H9 (cell line): Measurements from ENCODE around the gene MGAM2. TPM values are rescaled to one million over a fixed set of nuclear protein-coding genes. Genes with fewer than 3 reads are reported as not detected.

Experiments used
- DNase-seq: peaks from one replicate; pipeline ENCODE4 v3.0.0-alpha.2; 2017
- H2AFZ ChIP-seq: one replicate; pipeline ENCODE4 v1.6.1; 2013; ENCODE audit warnings: mild to moderate bottlenecking, low read length, control low read depth, moderate library complexity
- H2AK5ac ChIP-seq: 2 replicates; pipeline ENCODE4 v1.6.1; 2013; ENCODE audit warnings: low read length, control low read depth, mixed read lengths; ENCODE audit not compliant: insufficient read length
- H2BK120ac ChIP-seq: one replicate; pipeline ENCODE4 v1.6.1; 2013; ENCODE audit warnings: low read depth, mild to moderate bottlenecking, low read length, control low read depth, inconsistent platforms; ENCODE audit not compliant: poor library complexity, severe bottlenecking
- H2BK12ac ChIP-seq: 2 replicates; pipeline ENCODE4 v1.6.1; 2013; ENCODE audit warnings: low read length, control low read depth, mixed read lengths, low read depth; ENCODE audit not compliant: insufficient read length
- H2BK15ac ChIP-seq: 2 replicates; pipeline ENCODE4 v1.6.1; 2013; ENCODE audit warnings: low read depth, low read length, control low read depth
- H2BK20ac ChIP-seq: one replicate; pipeline ENCODE4 v1.6.1; 2013; ENCODE audit warnings: low read depth, mild to moderate bottlenecking, low read length, control low read depth, inconsistent platforms; ENCODE audit not compliant: poor library complexity, severe bottlenecking
- H2BK5ac ChIP-seq: 2 replicates; pipeline ENCODE4 v1.6.1; 2013; ENCODE audit warnings: low read length, control low read depth, mixed read lengths; ENCODE audit not compliant: insufficient read length
- H3K14ac ChIP-seq: 2 replicates; pipeline ENCODE4 v1.6.1; 2013; ENCODE audit warnings: low read length, control low read depth; ENCODE audit not compliant: insufficient read depth
- H3K18ac ChIP-seq: 2 replicates; pipeline ENCODE4 v1.6.1; 2013; ENCODE audit warnings: low read depth, mild to moderate bottlenecking, mixed read lengths, low read length, control low read depth; ENCODE audit not compliant: insufficient read length
- H3K23ac ChIP-seq: 2 replicates; pipeline ENCODE4 v1.6.1; 2013; ENCODE audit warnings: low read length, control low read depth, mixed read lengths, low read depth; ENCODE audit not compliant: insufficient read length
- H3K23me2 ChIP-seq: 2 replicates; pipeline ENCODE4 v1.6.1; 2013; ENCODE audit warnings: low read depth, mild to moderate bottlenecking, mixed read lengths, low read length, control low read depth; ENCODE audit not compliant: insufficient read length, poor library complexity, severe bottlenecking
- H3K27ac ChIP-seq: 2 replicates; pipeline ENCODE4 v1.5.1; 2013; ENCODE audit warnings: low read length, control low read depth, mixed read lengths, low read depth; ENCODE audit not compliant: insufficient read length
- H3K27me3 ChIP-seq: 2 replicates; pipeline ENCODE4 v1.6.1; 2013; ENCODE audit warnings: low read length, control low read depth, inconsistent platforms; ENCODE audit not compliant: insufficient read depth
- H3K4ac ChIP-seq: 2 replicates; pipeline ENCODE4 v1.6.1; 2013; ENCODE audit warnings: low read depth, mild to moderate bottlenecking, control low read depth, inconsistent platforms, low read length, moderate library complexity
- H3K4me1 ChIP-seq: 2 replicates; pipeline ENCODE4 v1.6.1; 2013; ENCODE audit warnings: low read length, control low read depth, inconsistent platforms; ENCODE audit not compliant: insufficient read depth
- H3K4me2 ChIP-seq: 2 replicates; pipeline ENCODE4 v1.6.1; 2013; ENCODE audit warnings: low read length, control low read depth, mixed read lengths; ENCODE audit not compliant: insufficient read length, insufficient read depth
- H3K56ac ChIP-seq: 2 replicates; pipeline ENCODE4 v1.6.1; 2013; ENCODE audit warnings: low read depth, mild to moderate bottlenecking, mixed read lengths, low read length, control low read depth; ENCODE audit not compliant: insufficient read length
- H3K79me1 ChIP-seq: 2 replicates; pipeline ENCODE4 v1.6.1; 2013; ENCODE audit warnings: low read depth, mild to moderate bottlenecking, moderate library complexity, low read length, control low read depth, inconsistent platforms; ENCODE audit not compliant: insufficient read depth, poor library complexity, severe bottlenecking
- H3K79me2 ChIP-seq: 2 replicates; pipeline ENCODE4 v1.6.1; 2013; ENCODE audit warnings: low read length, control low read depth, inconsistent platforms; ENCODE audit not compliant: insufficient read depth
- H3K9ac ChIP-seq: 2 replicates; pipeline ENCODE4 v1.6.1; 2013; ENCODE audit warnings: low read length, control low read depth, mixed read lengths; ENCODE audit not compliant: insufficient read length; ENCODE audit errors: extremely low read depth
- H3K9me3 ChIP-seq: one replicate; pipeline ENCODE4 v1.6.1; 2013; ENCODE audit warnings: low read depth, low read length, inconsistent platforms; ENCODE audit not compliant: control insufficient read depth
- H3T11ph ChIP-seq: one replicate; pipeline ENCODE4 v1.6.1; 2013; ENCODE audit warnings: mild to moderate bottlenecking, low read length, control low read depth, inconsistent platforms
- H4K20me1 ChIP-seq: one replicate; pipeline ENCODE4 v1.6.1; 2013; ENCODE audit not compliant: control insufficient read depth, insufficient read length, insufficient read depth
- H4K5ac ChIP-seq: 2 replicates; pipeline ENCODE4 v1.6.1; 2013; ENCODE audit warnings: low read depth, mild to moderate bottlenecking, mixed read lengths, low read length, control low read depth; ENCODE audit not compliant: insufficient read length
- H4K8ac ChIP-seq: replicated peaks from 2 replicates; pipeline ENCODE4 v1.6.1; 2013; ENCODE audit warnings: low read length, control low read depth, mixed read lengths, low read depth; ENCODE audit not compliant: insufficient read length
- H4K91ac ChIP-seq: 2 replicates; pipeline ENCODE4 v1.6.1; 2013; ENCODE audit warnings: low read depth, mild to moderate bottlenecking, moderate library complexity, mixed read lengths, low read length, control low read depth; ENCODE audit not compliant: insufficient read length
- H3K27ac Mint-ChIP-seq, 3 experiments: 2 replicates in 2 of 3; 3 replicates in 1 of 3; pipeline ENCODE4 v1.8.0; 2020 to 2021; ENCODE audit warnings: mixed read lengths in 3 of 3, mild to moderate bottlenecking in 1 of 3, moderate library complexity in 1 of 3
- H3K27me3 Mint-ChIP-seq: 2 replicates; pipeline ENCODE4 v1.8.0; 2021; ENCODE audit warnings: low read depth, mild to moderate bottlenecking, moderate library complexity, mixed read lengths
- H3K36me3 Mint-ChIP-seq, 3 experiments: 2 replicates in 2 of 3; 3 replicates in 1 of 3; pipeline ENCODE4 v1.8.0; 2020 to 2021; ENCODE audit warnings: low read depth in 3 of 3, mixed read lengths in 3 of 3; ENCODE audit not compliant: insufficient read depth in 1 of 3
- H3K4me1 Mint-ChIP-seq, 2 experiments: 2 replicates each; pipeline ENCODE4 v1.8.0; 2020; ENCODE audit warnings: mixed read lengths in 2 of 2
- H3K4me3 Mint-ChIP-seq, 2 experiments: 2 replicates in 1 of 2; 3 replicates in 1 of 2; pipeline ENCODE4 v1.8.0; 2020 to 2021; ENCODE audit warnings: mild to moderate bottlenecking in 2 of 2, mixed read lengths in 2 of 2, moderate library complexity in 1 of 2
- H3K9me3 Mint-ChIP-seq, 2 experiments: 2 replicates in 1 of 2; 3 replicates in 1 of 2; pipeline ENCODE4 v1.8.0; 2020; ENCODE audit warnings: mild to moderate bottlenecking in 2 of 2, mixed read lengths in 2 of 2, moderate library complexity in 1 of 2
- WGBS: extraction: QIAGEN DNeasy Blood & Tissue Kit; methylation state at CpG from one replicate; pipeline ENCODE4 v1.1.7; 2013; ENCODE audit warnings: missing lambda C conversion rate, low lambda C conversion rate, mixed read lengths; ENCODE audit not compliant: insufficient read length; ENCODE audit errors: extremely low coverage; 5-methylcytosine and 5-hydroxymethylcytosine counted together
- total RNA-seq: library from RNA; stranded (reverse); gene quantifications from 2 replicates; pipeline ENCODE4 v1.2.1, GENCODE V29; 2021
- TF ChIP-seq, protein P1 (sequence below): fragments of 200-600 bp; sonication (generic); conservative IDR thresholded peaks from 3 replicates; pipeline ENCODE4 v1.8.0; 2021; ENCODE audit warnings: antibody characterized with exemption, mild to moderate bottlenecking

MGAM2 gene
- total RNA-seq, 1 experiment from 2014 or later = not detected

DNA sequence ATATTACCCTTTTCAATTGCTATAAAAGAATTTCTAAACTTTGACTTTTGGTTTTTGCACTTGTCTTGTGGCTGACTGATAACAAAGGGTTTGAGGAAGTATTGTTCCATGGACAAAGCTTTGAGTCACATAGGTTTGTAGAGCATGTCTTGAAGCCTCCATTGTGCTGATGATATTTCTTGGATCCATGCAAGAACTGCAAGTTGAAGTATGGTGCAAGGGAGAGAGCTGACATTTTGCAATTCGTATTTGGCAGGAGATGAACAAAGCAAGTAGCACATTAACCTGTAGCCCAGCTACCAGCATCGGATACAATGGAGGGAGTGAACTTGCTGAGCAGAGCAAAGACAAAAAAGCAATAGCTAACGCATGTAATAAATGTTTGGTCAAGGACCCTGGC lies 23.4 kb downstream of the MGAM2 start:
- Mint-ChIP-seq H3K4me3 (no peak overlapping the region), H3K27me3 (no peaks in the 10 kb centered on the region; the same call in 1 of the 2 replicates), H3K36me3 (no peaks in the 10 kb centered on the region), H3K9me3 (no peaks in the 10 kb centered on the region), H3K4me1 (peaks cover 2 to 5% of the 10 kb centered on the region in 2 experiments; a peak in 3 of 4 replicates), H3K27ac (no peak overlapping the region)
- Histone ChIP-seq H3T11ph (no peak overlapping the region), H3K23me2 (no peaks in the 10 kb centered on the region), H2AFZ (no peak overlapping the region), H3K79me1 (no peaks in the 10 kb centered on the region), H3K4ac (no peak overlapping the region), H2BK120ac (no peak overlapping the region), H2BK5ac (no peak overlapping the region), H3K14ac (no peak overlapping the region), H4K8ac (no peak overlapping the region), H2BK20ac (no peak overlapping the region), H2AK5ac (no peak overlapping the region), H3K27me3 (no peaks in the 10 kb centered on the region), H3K23ac (no peak overlapping the region), H3K56ac (no peak overlapping the region), H2BK15ac (no peak overlapping the region), H2BK12ac (no peak overlapping the region), H3K27ac (no peak overlapping the region), H3K9me3 (no peaks in the 10 kb centered on the region), H4K5ac (no peak overlapping the region), H3K79me2 (no peaks in the 10 kb centered on the region), H3K4me2 (no peak overlapping the region), H4K91ac (no peak overlapping the region), H3K18ac (no peak overlapping the region), H3K9ac (no peak overlapping the region), H3K4me1 (peaks cover 3% of the 10 kb centered on the region; the same call in 1 of the 2 replicates), H4K20me1 (no peaks in the 10 kb centered on the region)
- no peak for DNase-seq
- TF ChIP-seq, protein P1, sequence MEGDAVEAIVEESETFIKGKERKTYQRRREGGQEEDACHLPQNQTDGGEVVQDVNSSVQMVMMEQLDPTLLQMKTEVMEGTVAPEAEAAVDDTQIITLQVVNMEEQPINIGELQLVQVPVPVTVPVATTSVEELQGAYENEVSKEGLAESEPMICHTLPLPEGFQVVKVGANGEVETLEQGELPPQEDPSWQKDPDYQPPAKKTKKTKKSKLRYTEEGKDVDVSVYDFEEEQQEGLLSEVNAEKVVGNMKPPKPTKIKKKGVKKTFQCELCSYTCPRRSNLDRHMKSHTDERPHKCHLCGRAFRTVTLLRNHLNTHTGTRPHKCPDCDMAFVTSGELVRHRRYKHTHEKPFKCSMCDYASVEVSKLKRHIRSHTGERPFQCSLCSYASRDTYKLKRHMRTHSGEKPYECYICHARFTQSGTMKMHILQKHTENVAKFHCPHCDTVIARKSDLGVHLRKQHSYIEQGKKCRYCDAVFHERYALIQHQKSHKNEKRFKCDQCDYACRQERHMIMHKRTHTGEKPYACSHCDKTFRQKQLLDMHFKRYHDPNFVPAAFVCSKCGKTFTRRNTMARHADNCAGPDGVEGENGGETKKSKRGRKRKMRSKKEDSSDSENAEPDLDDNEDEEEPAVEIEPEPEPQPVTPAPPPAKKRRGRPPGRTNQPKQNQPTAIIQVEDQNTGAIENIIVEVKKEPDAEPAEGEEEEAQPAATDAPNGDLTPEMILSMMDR = no peak
- no CpG with 5 or more reads among the region's 3 CpGs for WGBS
